GM10266 (cell line): ENCODE measurements around the gene SPAG4.

ENCODE experiments used
- DNase-seq: peaks from one replicate; pipeline ENCODE4 v3.0.0; 2012; ENCODE audit errors: extremely low spot score
- TF ChIP-seq, protein P1 (sequence below): IDR thresholded peaks from 2 replicates; pipeline ENCODE4 v1.5.1; 2012; ENCODE audit warnings: mild to moderate bottlenecking, low read depth; ENCODE audit not compliant: control insufficient read depth, insufficient read depth; ENCODE audit errors: missing control alignments

The SPAG4 gene

DNA sequence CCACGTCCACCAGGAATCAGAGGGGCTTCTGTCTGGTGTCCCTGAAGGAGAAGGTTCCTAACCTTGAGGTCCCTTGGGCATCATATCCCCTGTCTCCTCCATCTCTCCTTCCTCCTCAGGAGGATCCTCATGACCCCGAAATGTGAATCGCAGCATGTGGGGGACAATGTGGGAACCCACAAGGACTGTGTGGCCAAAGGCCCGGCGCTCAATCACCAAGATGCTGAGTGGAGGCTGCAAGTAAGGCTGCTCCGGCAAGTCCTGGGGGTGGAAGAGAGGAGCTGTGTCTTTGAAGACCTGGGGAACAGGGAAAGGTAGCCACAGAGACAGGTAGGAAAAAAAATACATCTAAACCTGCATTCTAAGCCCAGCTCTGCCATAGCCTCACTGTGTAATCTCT is 36.4 kb upstream of the SPAG4 start:
- DNase-seq = no peak
- TF ChIP-seq, protein P1, sequence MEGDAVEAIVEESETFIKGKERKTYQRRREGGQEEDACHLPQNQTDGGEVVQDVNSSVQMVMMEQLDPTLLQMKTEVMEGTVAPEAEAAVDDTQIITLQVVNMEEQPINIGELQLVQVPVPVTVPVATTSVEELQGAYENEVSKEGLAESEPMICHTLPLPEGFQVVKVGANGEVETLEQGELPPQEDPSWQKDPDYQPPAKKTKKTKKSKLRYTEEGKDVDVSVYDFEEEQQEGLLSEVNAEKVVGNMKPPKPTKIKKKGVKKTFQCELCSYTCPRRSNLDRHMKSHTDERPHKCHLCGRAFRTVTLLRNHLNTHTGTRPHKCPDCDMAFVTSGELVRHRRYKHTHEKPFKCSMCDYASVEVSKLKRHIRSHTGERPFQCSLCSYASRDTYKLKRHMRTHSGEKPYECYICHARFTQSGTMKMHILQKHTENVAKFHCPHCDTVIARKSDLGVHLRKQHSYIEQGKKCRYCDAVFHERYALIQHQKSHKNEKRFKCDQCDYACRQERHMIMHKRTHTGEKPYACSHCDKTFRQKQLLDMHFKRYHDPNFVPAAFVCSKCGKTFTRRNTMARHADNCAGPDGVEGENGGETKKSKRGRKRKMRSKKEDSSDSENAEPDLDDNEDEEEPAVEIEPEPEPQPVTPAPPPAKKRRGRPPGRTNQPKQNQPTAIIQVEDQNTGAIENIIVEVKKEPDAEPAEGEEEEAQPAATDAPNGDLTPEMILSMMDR = no peak

DNA sequence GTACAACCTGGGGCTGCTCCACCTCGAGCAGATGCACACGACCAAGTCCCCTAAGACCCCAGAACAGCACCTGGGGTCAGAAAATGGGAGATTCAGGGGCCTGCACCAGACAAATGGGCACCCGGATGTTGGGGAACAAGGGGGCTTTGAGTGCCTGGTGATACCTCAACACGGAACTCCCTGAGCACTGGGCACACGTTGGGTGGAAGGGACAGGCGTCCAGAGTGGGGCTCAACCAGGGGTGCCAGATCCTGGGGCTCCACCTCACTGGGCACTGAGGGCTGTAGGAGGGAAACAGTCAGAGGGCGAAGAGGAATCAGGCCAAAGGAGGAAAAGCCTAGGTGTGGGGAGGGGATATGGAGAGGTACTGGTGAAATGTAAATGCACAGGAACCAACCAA is 33.5 kb upstream of the SPAG4 start:
- TF ChIP-seq, protein P1 = no peak
- DNase-seq = no peak

- TF ChIP-seq, protein P1 = no peak
- peak; percentile 4 for DNase-seq
Observed at GRCh38 chr20:35582741-35583404, 32.8 kb upstream of the SPAG4 start.

DNA sequence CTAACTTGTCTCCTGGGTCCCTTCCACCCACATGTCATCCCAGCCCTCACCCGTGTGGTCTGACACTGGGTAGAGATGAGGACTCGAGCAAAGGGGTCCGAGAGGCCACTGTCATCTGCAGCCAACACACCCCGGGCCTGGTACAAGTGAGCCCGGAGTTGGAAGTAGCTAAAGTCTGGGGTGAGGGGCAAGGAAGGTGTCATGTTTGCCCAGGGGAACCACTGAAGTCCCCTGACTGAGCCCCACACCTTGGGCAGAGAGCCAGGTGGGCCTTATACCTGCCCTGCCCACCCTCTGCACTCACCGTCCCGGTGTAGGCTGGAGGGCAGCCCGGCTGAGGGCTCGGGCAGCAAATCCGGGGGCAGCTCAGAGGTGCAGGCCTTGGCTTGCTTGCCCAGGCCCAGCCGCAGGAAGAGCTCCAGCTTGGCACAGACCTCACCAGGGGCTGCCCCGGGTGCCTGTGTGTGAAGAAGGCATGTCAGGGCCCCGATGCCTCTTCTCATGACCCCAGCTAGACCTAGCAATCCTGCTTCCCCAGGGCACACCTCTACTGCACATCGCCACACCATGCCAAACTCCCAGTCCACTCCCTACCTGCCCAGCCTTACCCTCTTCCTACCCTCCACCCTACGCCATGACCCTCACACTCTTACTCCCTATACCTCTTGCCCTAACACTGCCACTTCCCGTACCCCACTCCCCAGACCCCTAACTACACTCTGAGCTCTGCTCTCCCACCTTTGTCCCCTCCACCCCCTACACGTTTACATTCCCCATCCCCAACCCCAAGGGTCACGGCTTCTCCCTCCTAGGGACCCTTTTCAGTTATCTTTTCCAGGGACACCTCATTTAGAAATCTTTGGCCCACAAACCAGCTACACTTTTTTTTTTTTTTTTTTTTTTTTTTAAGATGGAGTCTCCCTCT is 31.7 kb upstream of the SPAG4 start:
- TF ChIP-seq, protein P1 = no peak

DNA sequence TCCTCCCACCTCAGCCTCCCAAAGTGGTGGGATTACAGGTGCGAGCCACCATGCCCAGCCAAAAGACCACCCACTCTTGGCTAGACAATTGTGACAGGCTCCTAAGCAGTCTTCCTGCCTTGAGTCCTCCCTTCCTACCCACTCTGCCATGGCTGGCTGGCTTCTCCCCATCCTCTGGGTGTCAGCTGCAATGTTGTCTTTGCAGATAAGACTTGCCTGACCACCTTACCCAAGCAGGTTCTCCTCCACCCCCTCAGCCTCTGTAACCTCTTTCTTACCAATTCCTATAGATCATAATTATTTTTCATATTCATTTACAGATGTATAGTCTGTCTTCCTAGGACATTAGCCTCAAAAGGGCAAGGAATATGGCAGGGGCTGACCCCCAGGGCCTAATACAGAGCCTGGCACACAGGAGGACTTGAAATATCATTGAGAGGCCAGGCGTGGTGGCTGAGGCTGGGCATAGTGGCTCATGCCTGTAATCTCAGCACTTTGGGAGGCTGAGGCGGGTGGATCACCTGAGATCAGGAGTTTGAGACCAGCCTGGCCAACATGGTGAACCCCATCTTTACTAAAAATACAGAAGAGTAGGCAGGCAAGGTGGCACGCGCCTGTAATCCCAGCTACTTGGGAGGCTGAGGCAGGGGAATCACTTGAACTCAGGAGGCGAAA is 28.7 kb upstream of the SPAG4 start:
- TF ChIP-seq, protein P1 = no peak
- no peak for DNase-seq

More for the DNA sequence above, 31.7 kb upstream of the SPAG4 start:
- peak; percentile 6 for DNase-seq

- TF ChIP-seq, protein P1 = no peak
- DNase-seq = no peak
Observed at GRCh38 chr20:35587436-35587835, 28.2 kb upstream of the SPAG4 start.

- TF ChIP-seq, protein P1 = no peak
- DNase-seq = no peak
Observed at GRCh38 chr20:35588397-35588796, 27.2 kb upstream of the SPAG4 start.
